Measurements from ENCODE around the gene GNG13.

DNA sequence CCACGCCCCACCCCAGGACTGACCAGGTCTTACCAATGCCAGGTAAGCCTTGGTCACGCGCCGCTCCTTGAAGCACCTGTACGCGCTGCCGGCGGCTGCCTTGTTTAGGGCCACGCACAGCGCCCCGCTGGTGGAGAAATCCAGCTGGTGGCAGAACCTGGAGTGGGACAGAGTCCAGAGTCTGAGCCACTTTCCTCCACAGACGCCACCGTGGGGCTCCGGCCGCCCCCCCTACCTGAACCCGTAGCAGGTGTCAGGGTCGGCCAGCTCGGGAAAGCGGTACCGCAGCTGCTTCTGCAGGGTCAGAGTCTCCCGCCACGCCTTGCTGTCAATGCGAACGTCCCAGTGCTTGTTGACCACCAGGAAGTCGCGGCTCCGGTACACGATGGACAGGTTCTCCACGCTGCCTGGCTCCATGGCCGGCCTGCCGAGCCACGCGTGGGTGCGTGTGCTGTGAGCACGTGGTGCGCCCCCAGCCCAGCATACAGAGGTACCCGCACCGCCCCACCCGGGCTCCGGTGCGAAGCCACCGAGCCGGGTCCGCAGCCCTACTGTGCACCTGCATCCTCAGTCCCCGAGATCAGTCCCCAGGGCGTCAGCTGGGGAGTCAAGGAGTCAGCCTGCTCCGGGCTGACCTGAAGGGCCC is 13.1 kb downstream of the GNG13 start:
- TF ChIP-seq POLR2AphosphoS5 (IDR thresholded peaks at IDR 0.05) (no peak), POLR2A (IDR thresholded peaks at IDR 0.05) (no peak), EP300 (IDR thresholded peaks at IDR 0.05) (no peak)
- TF ChIP-seq, protein P1, sequence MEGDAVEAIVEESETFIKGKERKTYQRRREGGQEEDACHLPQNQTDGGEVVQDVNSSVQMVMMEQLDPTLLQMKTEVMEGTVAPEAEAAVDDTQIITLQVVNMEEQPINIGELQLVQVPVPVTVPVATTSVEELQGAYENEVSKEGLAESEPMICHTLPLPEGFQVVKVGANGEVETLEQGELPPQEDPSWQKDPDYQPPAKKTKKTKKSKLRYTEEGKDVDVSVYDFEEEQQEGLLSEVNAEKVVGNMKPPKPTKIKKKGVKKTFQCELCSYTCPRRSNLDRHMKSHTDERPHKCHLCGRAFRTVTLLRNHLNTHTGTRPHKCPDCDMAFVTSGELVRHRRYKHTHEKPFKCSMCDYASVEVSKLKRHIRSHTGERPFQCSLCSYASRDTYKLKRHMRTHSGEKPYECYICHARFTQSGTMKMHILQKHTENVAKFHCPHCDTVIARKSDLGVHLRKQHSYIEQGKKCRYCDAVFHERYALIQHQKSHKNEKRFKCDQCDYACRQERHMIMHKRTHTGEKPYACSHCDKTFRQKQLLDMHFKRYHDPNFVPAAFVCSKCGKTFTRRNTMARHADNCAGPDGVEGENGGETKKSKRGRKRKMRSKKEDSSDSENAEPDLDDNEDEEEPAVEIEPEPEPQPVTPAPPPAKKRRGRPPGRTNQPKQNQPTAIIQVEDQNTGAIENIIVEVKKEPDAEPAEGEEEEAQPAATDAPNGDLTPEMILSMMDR (IDR thresholded peaks at IDR 0.05) = no peak

Measured in stomach (tissue), 4 donors.